SK-N-MC (cell line): Measurements from ENCODE around the gene EMILIN2.

Experiments
- EZH2 ChIP-seq: fragments of 200-600 bp; sonication (generic); IDR thresholded peaks from one replicate; pipeline ENCODE4 v1.6.1; 2017; ENCODE audit warnings: antibody characterized with exemption
- FOXP2 ChIP-seq: optimal IDR thresholded peaks from 2 replicates; pipeline ENCODE3; 2011; ENCODE audit warnings: mild to moderate bottlenecking, moderate library complexity; ENCODE audit not compliant: insufficient read depth; ENCODE audit errors: extremely low read length, control extremely low read depth
- POLR2AphosphoS5 ChIP-seq: IDR thresholded peaks from 2 replicates; pipeline ENCODE4 v1.6.1; 2012; ENCODE audit warnings: mild to moderate bottlenecking, low read depth, low read length, borderline replicate concordance

DNA sequence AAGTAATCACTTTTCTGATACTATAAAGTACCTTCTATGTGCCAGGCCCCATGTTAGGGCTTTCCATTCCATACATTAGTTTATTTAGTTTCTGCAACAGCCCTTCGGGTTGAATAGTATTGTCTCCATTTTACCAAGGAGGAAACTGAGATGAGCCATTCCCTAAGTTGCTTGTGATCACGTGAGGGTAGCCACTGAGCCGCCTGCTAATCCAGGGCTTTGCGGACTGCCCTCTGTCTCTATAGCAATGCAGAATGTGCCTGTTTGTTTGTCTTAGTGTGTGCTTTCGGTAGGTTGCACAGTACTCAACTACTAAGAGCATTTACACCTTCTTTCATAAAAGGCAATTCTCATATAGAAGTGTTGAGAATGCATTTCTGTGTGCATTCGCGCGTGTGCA is 5.0 kb downstream of the EMILIN2 start:
- no peak for TF ChIP-seq EZH2
- TF ChIP-seq POLR2AphosphoS5: no peak
- no peak for TF ChIP-seq FOXP2
